Spleen (tissue), 7 donors: ENCODE results near the gene SIRT5.

ENCODE experiments used
- CTCF ChIP-seq, 11 experiments: fragments of 200-600 bp in 7 of 11; fragments of 450-650 bp in 4 of 11; sonication (generic) in 4 of 11; IDR thresholded peaks in 8 of 11; conservative IDR thresholded peaks in 3 of 11; 1 replicate in 7 of 11; 2 replicates in 4 of 11; pipeline versions ENCODE4 v1.4.0 to v1.8.0; 2016 to 2021; ENCODE audit warnings: antibody characterized with exemption in 11 of 11, inconsistent platforms in 4 of 11, mild to moderate bottlenecking in 1 of 11
- POLR2A ChIP-seq, 3 donors: fragments of 450-650 bp; IDR thresholded peaks; one replicate each; pipeline ENCODE4 v1.5.1; 2017; ENCODE audit warnings: antibody characterized with exemption in 3 of 3, mild to moderate bottlenecking in 1 of 3
- donor health status: DM: no; HTN: no; CAD: no; lungs with moderate emphysema.
- donor health status: DM: no; HTN: no; CAD: no.
- donor health status: DM: no; HTN: no; CAD: no.

DNA sequence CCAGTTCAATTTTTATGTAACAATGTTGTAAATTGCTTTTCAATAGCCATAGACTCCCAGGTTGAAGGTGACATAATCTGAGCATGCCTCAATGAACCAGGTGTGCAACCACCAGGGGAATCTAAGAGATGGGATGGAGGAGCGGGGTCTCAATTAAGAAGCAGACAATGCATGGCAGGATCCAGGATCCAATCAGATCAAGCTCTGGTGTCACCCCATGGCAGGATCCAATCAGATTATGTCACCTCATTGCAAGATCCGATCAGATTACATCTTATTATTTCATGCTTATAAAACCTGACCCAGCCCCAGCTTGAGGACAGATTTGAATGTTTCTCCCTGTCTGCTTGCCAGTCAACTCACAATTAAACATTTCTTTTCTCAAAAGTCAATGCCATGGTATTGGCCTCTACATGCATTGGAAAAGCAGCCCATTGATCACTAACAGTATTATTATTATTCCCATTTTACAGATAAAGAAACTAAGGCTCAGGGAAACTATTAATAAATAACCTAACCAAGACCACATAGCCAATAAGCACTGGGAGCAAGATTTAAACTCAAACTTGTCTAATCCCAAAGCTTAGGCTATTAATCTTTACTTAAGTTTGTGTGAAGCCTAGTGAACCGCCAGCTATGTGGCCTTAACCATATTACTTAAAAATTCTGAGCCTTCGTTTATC, 14.3 kb upstream of the SIRT5 start:
- TF ChIP-seq CTCF (IDR thresholded peaks at IDR 0.05 in 8 of 11, conservative IDR thresholded peaks at IDR 0.05 in 3 of 11) (no peak), POLR2A (IDR thresholded peaks at IDR 0.05) (no peak)
